Mesendoderm (in vitro differentiated cells): Measurements from ENCODE around the gene FKBP6.
A peak's percentile ranks its signal among the peaks of the same experiment; 100 is the strongest.
"Not testable (repeated sequence)": the region's sequence is repeated elsewhere in the genome, so short reads cannot be mapped to it uniquely, and the experiment has no call there.

Source experiments
- DNase-seq: peaks from one replicate; pipeline ENCODE4 v3.0.0; 2013
- H2AK5ac ChIP-seq: 2 replicates; pipeline ENCODE4 v1.6.1; 2013; ENCODE audit warnings: low read length, inconsistent platforms
- H2BK120ac ChIP-seq: 2 replicates; pipeline ENCODE4 v1.6.1; 2013; ENCODE audit warnings: low read depth, mild to moderate bottlenecking, low read length, moderate library complexity, mixed read lengths
- H2BK15ac ChIP-seq: replicated peaks from 2 replicates; pipeline ENCODE4 v1.6.1; 2013; ENCODE audit warnings: low read depth, mild to moderate bottlenecking, moderate library complexity
- H2BK5ac ChIP-seq: 2 replicates; pipeline ENCODE4 v1.6.1; 2013; ENCODE audit warnings: low read length, inconsistent platforms
- H3K18ac ChIP-seq: 2 replicates; pipeline ENCODE4 v1.6.1; 2013; ENCODE audit warnings: mild to moderate bottlenecking, low read length, mixed read lengths
- H3K23ac ChIP-seq: one replicate; pipeline ENCODE4 v1.6.1; 2013; ENCODE audit warnings: low read length
- H3K27ac ChIP-seq: 2 replicates; pipeline ENCODE4 v1.5.1; 2013; ENCODE audit warnings: low read depth, mild to moderate bottlenecking, inconsistent platforms, low read length, moderate library complexity
- H3K27me3 ChIP-seq: 2 replicates; pipeline ENCODE4 v1.6.1; 2013; ENCODE audit warnings: low read length, control low read depth, mild to moderate bottlenecking, inconsistent platforms; ENCODE audit not compliant: insufficient read depth, poor library complexity
- H3K36me3 ChIP-seq: 2 replicates; pipeline ENCODE4 v1.6.1; 2013; ENCODE audit warnings: low read length, inconsistent platforms; ENCODE audit not compliant: control insufficient read depth, insufficient read depth
- H3K4ac ChIP-seq: one replicate; pipeline ENCODE4 v1.6.1; 2013; ENCODE audit warnings: low read depth, mild to moderate bottlenecking, low read length, moderate library complexity
- H3K4me1 ChIP-seq: 2 replicates; pipeline ENCODE4 v1.6.1; 2013; ENCODE audit warnings: low read depth, low read length, inconsistent platforms; ENCODE audit not compliant: control insufficient read depth
- H3K4me2 ChIP-seq: 2 replicates; pipeline ENCODE4 v1.6.1; 2013; ENCODE audit warnings: low read length
- H3K4me3 ChIP-seq: 2 replicates; pipeline ENCODE4 v1.5.1; 2013; ENCODE audit warnings: mild to moderate bottlenecking, low read length
- H3K56ac ChIP-seq: one replicate; pipeline ENCODE4 v1.6.1; 2013; ENCODE audit warnings: low read length
- H3K79me1 ChIP-seq: 2 replicates; pipeline ENCODE4 v1.6.1; 2013; ENCODE audit warnings: low read length, inconsistent platforms
- H3K79me2 ChIP-seq: 2 replicates; pipeline ENCODE4 v1.6.1; 2013; ENCODE audit warnings: mild to moderate bottlenecking, low read length; ENCODE audit not compliant: control insufficient read depth, insufficient read depth
- H3K9ac ChIP-seq: 2 replicates; pipeline ENCODE4 v1.6.1; 2013; ENCODE audit warnings: low read length, inconsistent platforms
- H4K5ac ChIP-seq: one replicate; pipeline ENCODE4 v1.6.1; 2013; ENCODE audit warnings: low read length
- H4K8ac ChIP-seq: one replicate; pipeline ENCODE4 v1.6.1; 2013; ENCODE audit warnings: low read depth, mild to moderate bottlenecking, control low read depth, low read length, moderate library complexity
- WGBS: extraction: QIAGEN DNeasy Blood & Tissue Kit; methylation state at CpG from one replicate; pipeline ENCODE4 v1.1.7; 2013; ENCODE audit warnings: low lambda C conversion rate, missing lambda C conversion rate; ENCODE audit not compliant: insufficient coverage; ENCODE audit errors: extremely low coverage; 5-methylcytosine and 5-hydroxymethylcytosine counted together

The FKBP6 gene

GRCh38 chr7:73308665-73309214 is 19.2 kb upstream of the FKBP6 start, which contains the start of gene NSUN5:
Gene NSUN5 (minus strand): TSS chr7:73308826. CDS start chr7:73308790, 36 bp downstream.
- Histone ChIP-seq H3K56ac (peak within 1 kb of the TSS; percentile 92), H3K27ac (no peak within 1 kb of the TSS)

DNA sequence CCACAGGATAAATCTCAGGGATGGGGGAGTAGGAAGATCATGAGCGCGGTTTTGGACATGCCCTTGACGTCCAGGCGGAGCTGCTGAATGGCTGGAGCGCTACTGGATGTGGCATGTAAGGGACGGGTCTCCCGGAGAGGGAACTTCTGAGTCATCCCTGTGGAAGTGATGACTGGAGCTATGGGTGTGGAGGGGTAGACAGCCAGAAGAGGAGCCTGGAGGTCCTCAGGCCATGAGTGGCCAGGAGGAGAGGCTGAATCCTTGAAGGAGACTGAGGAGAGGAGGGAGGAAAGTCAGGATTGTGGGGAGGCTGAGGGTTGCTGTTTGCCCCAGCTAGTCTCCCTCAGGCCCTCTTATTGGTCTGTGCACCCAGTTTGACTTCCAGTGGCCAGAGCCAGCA is 16.5 kb upstream of the FKBP6 start:
- H3K9ac ChIP-seq, H3K4me1 ChIP-seq, H3K27ac ChIP-seq, H2BK15ac ChIP-seq, H3K4me3 ChIP-seq, H3K27me3 ChIP-seq, H3K36me3 ChIP-seq, H3K4ac ChIP-seq, H4K8ac ChIP-seq, DNase-seq, H3K79me1 ChIP-seq, H3K56ac ChIP-seq, H2BK120ac ChIP-seq, H3K23ac ChIP-seq, H2AK5ac ChIP-seq, H4K5ac ChIP-seq, H3K18ac ChIP-seq, H2BK5ac ChIP-seq, H3K4me2 ChIP-seq: not testable (repeated sequence)
- peaks cover 16% of the 10 kb centered on the region for H3K79me2 ChIP-seq
- no CpG with 5 or more reads among the region's 7 CpGs for WGBS

More at GRCh38 chr7:73308665-73309214, 19.2 kb upstream of the FKBP6 start, which contains the start of gene NSUN5:
- Histone ChIP-seq H3K79me2 (peaks cover 16% of the 10 kb centered on the region), H3K4ac (peak within 1 kb of the TSS; percentile 63), H4K5ac (peak within 1 kb of the TSS; percentile 23), H3K36me3 (peaks cover 2% of the 10 kb centered on the region), H2BK5ac (no peak within 1 kb of the TSS), H3K18ac (no peak within 1 kb of the TSS), H3K79me1 (peaks cover 8% of the 10 kb centered on the region), H2AK5ac (no peak within 1 kb of the TSS), H2BK120ac (no peak within 1 kb of the TSS), H3K27me3 (no peaks in the 10 kb centered on the region), H4K8ac (no peak within 1 kb of the TSS), H3K4me3 (peak within 1 kb of the TSS; percentile 72), H3K4me1 (no peaks in the 10 kb centered on the region), H3K23ac (no peak within 1 kb of the TSS), H2BK15ac (no peak within 1 kb of the TSS), H3K4me2 (peak within 1 kb of the TSS; percentile 82), H3K9ac (peak within 1 kb of the TSS; percentile 81)
- DNase-seq: peak; percentile 94
- no CpG with 5 or more reads among the region's 40 CpGs for WGBS

DNA sequence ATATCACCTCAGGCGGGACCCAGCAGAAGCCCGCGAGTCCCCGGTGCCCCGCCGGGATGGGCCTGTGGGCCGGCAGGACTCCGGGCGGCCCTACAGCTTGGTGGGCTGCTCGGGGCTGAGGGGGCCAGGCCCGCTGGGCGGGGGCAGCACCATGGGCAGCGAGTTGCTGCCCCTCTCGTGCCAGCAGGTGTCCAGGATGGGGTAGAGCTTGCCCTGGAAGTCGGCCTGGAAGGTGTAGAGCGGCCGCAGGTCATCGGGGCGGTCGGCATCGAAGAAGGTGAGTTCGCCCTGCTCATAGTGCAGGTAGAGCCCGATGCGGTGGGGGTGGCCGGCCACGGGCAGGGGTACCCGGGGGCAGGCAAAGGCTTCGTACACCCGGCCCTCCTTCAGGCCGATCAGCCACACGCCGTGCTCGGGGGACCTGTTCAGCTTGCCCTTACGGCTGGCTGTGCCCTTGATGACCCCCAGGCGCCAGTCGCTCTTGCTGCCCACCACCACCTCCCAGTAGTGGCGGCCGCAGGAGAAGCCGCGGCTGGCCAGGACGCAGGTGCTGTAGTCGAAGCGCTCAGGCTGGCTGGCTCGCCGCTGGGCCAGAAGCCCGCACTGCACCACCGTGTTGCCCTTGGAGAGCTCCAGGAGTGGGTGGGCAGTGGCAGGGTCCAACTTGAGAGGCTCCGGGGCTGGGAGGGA is 15.0 kb upstream of the FKBP6 start:
- no peak overlapping the region for H3K18ac ChIP-seq
- no peak for DNase-seq
- no peak overlapping the region for H3K23ac ChIP-seq
- no peak overlapping the region for H3K4ac ChIP-seq
- H3K36me3 ChIP-seq: no peaks in the 10 kb centered on the region
- no peak overlapping the region for H2AK5ac ChIP-seq
- no peak overlapping the region for H3K9ac ChIP-seq
- no peaks in the 10 kb centered on the region for H3K4me1 ChIP-seq
- H3K79me1 ChIP-seq: no peaks in the 10 kb centered on the region
- WGBS: no CpG with 5 or more reads among the region's 48 CpGs
- no peak overlapping the region for H3K4me3 ChIP-seq
- H2BK5ac ChIP-seq: no peak overlapping the region
- no peak overlapping the region for H4K5ac ChIP-seq
- no peak overlapping the region for H2BK15ac ChIP-seq
- no peak overlapping the region for H2BK120ac ChIP-seq
- H3K79me2 ChIP-seq: peaks cover 4% of the 10 kb centered on the region
- no peak overlapping the region for H3K56ac ChIP-seq
- no peak overlapping the region for H3K4me2 ChIP-seq
- no peak overlapping the region for H3K27ac ChIP-seq
- H4K8ac ChIP-seq: no peak overlapping the region
- H3K27me3 ChIP-seq: no peaks in the 10 kb centered on the region

DNA sequence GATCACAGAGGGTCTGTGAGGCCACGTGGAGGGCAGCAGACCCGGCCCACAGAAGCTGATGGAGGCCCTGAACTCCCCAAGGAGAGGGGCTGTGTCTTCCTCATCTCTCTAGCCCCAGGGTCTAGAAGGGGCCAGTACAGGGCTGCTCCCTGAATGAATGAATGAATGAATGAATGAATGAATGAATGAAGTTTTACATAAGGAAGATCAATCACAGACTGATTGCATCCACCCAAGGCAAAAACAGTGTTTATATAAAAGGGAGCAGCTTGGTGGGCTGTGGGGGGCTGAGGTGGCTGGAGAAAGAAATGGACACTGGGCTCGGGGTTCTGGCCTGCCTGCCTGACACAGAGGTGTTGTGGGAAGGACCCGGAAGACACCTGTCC is 14.4 kb upstream of the FKBP6 start:
- Histone ChIP-seq H3K36me3 (no peaks in the 10 kb centered on the region), H3K9ac (no peak overlapping the region), H2AK5ac (no peak overlapping the region), H3K27ac (no peak overlapping the region), H3K79me1 (no peaks in the 10 kb centered on the region), H3K4ac (no peak overlapping the region), H3K23ac (no peak overlapping the region), H3K79me2 (no peaks in the 10 kb centered on the region), H4K5ac (no peak overlapping the region), H3K27me3 (no peaks in the 10 kb centered on the region), H2BK5ac (no peak overlapping the region), H3K4me1 (no peaks in the 10 kb centered on the region), H3K4me2 (no peak overlapping the region), H4K8ac (no peak overlapping the region), H3K56ac (no peak overlapping the region), H2BK15ac (no peak overlapping the region), H3K18ac (no peak overlapping the region), H3K4me3 (no peak overlapping the region), H2BK120ac (no peak overlapping the region)
- DNase-seq: no peak
- whole genome bisulfite sequencing: no CpG with 5 or more reads among the region's 4 CpGs

DNA sequence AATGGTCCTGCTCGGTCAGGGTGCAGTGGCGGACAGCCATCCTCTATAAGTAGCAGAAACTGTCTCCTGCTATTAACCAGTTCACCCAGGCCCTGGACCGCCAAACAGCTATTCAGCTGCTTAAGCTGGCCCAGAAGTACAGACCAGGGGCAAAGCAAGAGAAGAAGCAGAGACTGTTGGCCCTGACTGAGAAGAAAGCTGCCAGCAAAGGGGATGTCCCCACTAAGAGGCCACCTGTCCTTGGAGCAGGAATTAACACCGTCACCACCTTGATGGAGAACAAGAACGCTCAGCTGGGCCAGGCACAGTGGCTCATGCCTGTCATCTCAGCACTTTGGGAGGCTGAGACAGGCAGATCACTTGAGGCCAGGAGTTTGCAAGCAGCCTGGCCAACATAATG is 13.7 kb upstream of the FKBP6 start:
- no peaks in the 10 kb centered on the region for H3K79me2 ChIP-seq
- H3K4me1 ChIP-seq: no peaks in the 10 kb centered on the region
- H3K79me1 ChIP-seq: no peaks in the 10 kb centered on the region
- no peaks in the 10 kb centered on the region for H3K36me3 ChIP-seq
- H3K4me2 ChIP-seq: no peak overlapping the region
- H3K4ac ChIP-seq: no peak overlapping the region
- no peak overlapping the region for H2AK5ac ChIP-seq
- no peak overlapping the region for H3K56ac ChIP-seq
- H2BK120ac ChIP-seq: no peak overlapping the region
- H3K27ac ChIP-seq: no peak overlapping the region
- no peaks in the 10 kb centered on the region for H3K27me3 ChIP-seq
- H3K18ac ChIP-seq: no peak overlapping the region
- no peak overlapping the region for H2BK15ac ChIP-seq
- no peak overlapping the region for H4K8ac ChIP-seq
- no CpG with 5 or more reads among the region's 5 CpGs for WGBS
- no peak overlapping the region for H3K9ac ChIP-seq
- no peak overlapping the region for H3K23ac ChIP-seq
- no peak overlapping the region for H3K4me3 ChIP-seq
- H4K5ac ChIP-seq: no peak overlapping the region
- DNase-seq: no peak
- H2BK5ac ChIP-seq: no peak overlapping the region
